Muscle layer of duodenum (tissue), 2 donors: ENCODE results near the gene CD81.

Experiments
- H3K27ac ChIP-seq: one replicate; pipeline ENCODE4 v1.7.0; 2013; ENCODE audit warnings: mild to moderate bottlenecking, low read length
- H3K27me3 ChIP-seq: one replicate; pipeline ENCODE4 v1.7.0; 2013; ENCODE audit warnings: low read depth, mild to moderate bottlenecking, control low read depth, low read length
- H3K36me3 ChIP-seq, 2 donors: one replicate each; pipeline ENCODE4 v1.7.0; 2013; ENCODE audit warnings: low read length in 2 of 2, control low read depth in 1 of 2, mild to moderate bottlenecking in 1 of 2; ENCODE audit not compliant: insufficient read depth in 2 of 2, control insufficient read depth in 1 of 2
- H3K4me1 ChIP-seq, 2 donors: one replicate each; pipeline ENCODE4 v1.7.0; 2013; ENCODE audit warnings: low read length in 2 of 2, mild to moderate bottlenecking in 2 of 2, control low read depth in 1 of 2, moderate library complexity in 1 of 2; ENCODE audit not compliant: insufficient read depth in 2 of 2, control insufficient read depth in 1 of 2
- H3K4me3 ChIP-seq, 2 donors: one replicate each; pipeline ENCODE4 v1.7.0; 2013; ENCODE audit warnings: low read length in 2 of 2, low read depth in 1 of 2, mild to moderate bottlenecking in 1 of 2
- H3K9me3 ChIP-seq, 2 donors: one replicate each; pipeline ENCODE4 v1.7.0; 2013; ENCODE audit warnings: low read length in 2 of 2, control low read depth in 1 of 2, mild to moderate bottlenecking in 1 of 2; ENCODE audit not compliant: control insufficient read depth in 1 of 2
- donor health status: healthy.

The CD81 gene

GRCh38 chr11:2366733-2367132 is 10.4 kb upstream of the CD81 start:
- no peaks in the 10 kb centered on the region for H3K27me3 ChIP-seq
- H3K9me3 ChIP-seq, result no peaks in the 10 kb centered on the region
- H3K27ac ChIP-seq, result no peak overlapping the region
- no peaks in the 10 kb centered on the region for H3K36me3 ChIP-seq
- no peak overlapping the region for H3K4me3 ChIP-seq
- peaks cover 0 to 4% of the 10 kb centered on the region in 2 donors for H3K4me1 ChIP-seq

- H3K4me1 ChIP-seq, result peaks cover 0 to 4% of the 10 kb centered on the region in 2 donors
- no peak overlapping the region for H3K27ac ChIP-seq
- no peaks in the 10 kb centered on the region for H3K36me3 ChIP-seq
- no peak overlapping the region for H3K4me3 ChIP-seq
- H3K9me3 ChIP-seq, result no peaks in the 10 kb centered on the region
- no peaks in the 10 kb centered on the region for H3K27me3 ChIP-seq
These were observed 9.6 kb upstream of the CD81 start for GRCh38 chr11:2367266-2368160.

GRCh38 chr11:2368178-2368850 is 8.8 kb upstream of the CD81 start:
- H3K27ac ChIP-seq, result no peak overlapping the region
- peaks cover 0 to 4% of the 10 kb centered on the region in 2 donors for H3K4me1 ChIP-seq
- H3K9me3 ChIP-seq, result no peaks in the 10 kb centered on the region
- no peak overlapping the region for H3K4me3 ChIP-seq
- H3K36me3 ChIP-seq, result no peaks in the 10 kb centered on the region
- H3K27me3 ChIP-seq, result no peaks in the 10 kb centered on the region

- no peak overlapping the region for H3K27ac ChIP-seq
- no peaks in the 10 kb centered on the region for H3K9me3 ChIP-seq
- H3K36me3 ChIP-seq, result no peaks in the 10 kb centered on the region
- H3K4me1 ChIP-seq, result peaks cover 0 to 4% of the 10 kb centered on the region in 2 donors
- H3K4me3 ChIP-seq, result no peak overlapping the region
- no peaks in the 10 kb centered on the region for H3K27me3 ChIP-seq
These were observed 8.3 kb upstream of the CD81 start for GRCh38 chr11:2368851-2369180.

- Histone ChIP-seq H3K27me3 (no peaks in the 10 kb centered on the region), H3K36me3 (no peaks in the 10 kb centered on the region), H3K9me3 (no peaks in the 10 kb centered on the region), H3K27ac (no peak overlapping the region), H3K4me1 (peaks cover 0 to 4% of the 10 kb centered on the region in 2 donors), H3K4me3 (no peak overlapping the region)
These were observed 7.8 kb upstream of the CD81 start for GRCh38 chr11:2369320-2369719.

- Histone ChIP-seq H3K27me3 (no peaks in the 10 kb centered on the region), H3K4me1 (peaks cover 0 to 4% of the 10 kb centered on the region in 2 donors), H3K4me3 (no peak overlapping the region), H3K9me3 (no peaks in the 10 kb centered on the region), H3K36me3 (no peaks in the 10 kb centered on the region), H3K27ac (no peak overlapping the region)
These were observed 7.2 kb upstream of the CD81 start for GRCh38 chr11:2369896-2370295.

GRCh38 chr11:2374456-2375201 is 2.5 kb upstream of the CD81 start:
- Histone ChIP-seq H3K9me3 (no peaks in the 10 kb centered on the region), H3K27ac (no peak overlapping the region), H3K4me1 (peaks cover 0 to 11% of the 10 kb centered on the region in 2 donors), H3K4me3 (no peak overlapping the region), H3K36me3 (no peaks in the 10 kb centered on the region), H3K27me3 (no peaks in the 10 kb centered on the region)

GRCh38 chr11:2375341-2375853 is 1.7 kb upstream of the CD81 start:
- peaks cover 0 to 18% of the 10 kb centered on the region in 2 donors for H3K4me1 ChIP-seq
- no peak overlapping the region for H3K4me3 ChIP-seq
- no peaks in the 10 kb centered on the region for H3K27me3 ChIP-seq
- no peaks in the 10 kb centered on the region for H3K9me3 ChIP-seq
- no peak overlapping the region for H3K27ac ChIP-seq
- no peaks in the 10 kb centered on the region for H3K36me3 ChIP-seq

- H3K4me1 ChIP-seq, result peaks cover 1 to 25% of the 10 kb centered on the region in 2 donors
- no peaks in the 10 kb centered on the region for H3K27me3 ChIP-seq
- no peaks in the 10 kb centered on the region for H3K36me3 ChIP-seq
- no peak overlapping the region for H3K4me3 ChIP-seq
- no peaks in the 10 kb centered on the region for H3K9me3 ChIP-seq
- H3K27ac ChIP-seq, result no peak overlapping the region
These were observed 1.1 kb upstream of the CD81 start for GRCh38 chr11:2375964-2376551.

GRCh38 chr11:2377511-2378443 is 667 bp downstream of the CD81 start:
- H3K4me3 ChIP-seq, result peak overlapping the region; percentile 72 to 81
- H3K4me1 ChIP-seq, result peaks cover 12 to 42% of the 10 kb centered on the region in 2 donors
- no peaks in the 10 kb centered on the region for H3K9me3 ChIP-seq
- no peaks in the 10 kb centered on the region for H3K27me3 ChIP-seq
- peak overlapping the region; percentile 94 for H3K27ac ChIP-seq
- no peaks in the 10 kb centered on the region for H3K36me3 ChIP-seq
